Kidney capillary endothelial cell (primary cell): ENCODE data around the gene SMIM1.

Experiments
- DNase-seq: peaks from one replicate; pipeline ENCODE4 v3.0.0-alpha.2; 2018; ENCODE audit warnings: low spot score

Gene SMIM1

DNA sequence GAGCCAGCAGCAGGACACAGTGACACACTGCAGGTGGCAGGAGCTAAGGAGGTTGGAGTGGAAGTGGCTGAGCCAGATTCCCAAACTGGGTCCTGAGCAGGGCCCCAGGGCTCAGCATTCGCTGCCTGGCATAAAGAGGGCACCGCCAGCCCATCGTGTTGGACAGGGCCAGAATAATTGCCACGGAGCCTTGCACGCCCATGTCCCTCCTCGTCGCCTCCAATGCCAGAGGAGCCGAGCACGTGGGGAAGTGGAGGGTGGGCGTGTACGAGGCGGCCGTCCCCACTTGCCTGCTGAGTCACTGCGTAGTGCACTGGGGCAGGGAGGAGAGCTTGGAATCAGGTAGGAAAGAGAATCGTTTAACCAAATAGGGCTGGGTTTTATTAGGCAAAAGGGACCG is 49.9 kb downstream of the SMIM1 start:
- no peak for DNase-seq

DNA sequence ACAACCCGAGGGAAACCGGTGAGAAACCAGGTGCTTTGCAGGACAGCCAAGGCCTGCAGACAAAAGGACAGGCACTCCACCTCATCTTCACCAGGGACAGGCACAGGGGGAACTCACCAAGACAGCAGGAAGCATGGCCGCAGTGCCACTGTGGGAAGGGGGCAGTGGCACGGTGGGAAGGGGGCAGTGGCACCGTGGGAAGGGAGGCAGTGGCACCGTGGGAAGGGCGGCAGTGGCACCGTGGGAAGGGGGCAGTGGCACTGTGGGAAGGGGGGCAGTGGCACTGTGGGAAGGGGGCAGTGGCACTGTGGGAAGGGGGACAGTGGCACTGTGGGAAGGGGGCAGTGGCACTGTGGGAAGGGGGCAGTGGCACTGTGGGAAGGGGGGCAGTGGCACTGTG is 52.1 kb downstream of the SMIM1 start:
- no peak for DNase-seq

DNA sequence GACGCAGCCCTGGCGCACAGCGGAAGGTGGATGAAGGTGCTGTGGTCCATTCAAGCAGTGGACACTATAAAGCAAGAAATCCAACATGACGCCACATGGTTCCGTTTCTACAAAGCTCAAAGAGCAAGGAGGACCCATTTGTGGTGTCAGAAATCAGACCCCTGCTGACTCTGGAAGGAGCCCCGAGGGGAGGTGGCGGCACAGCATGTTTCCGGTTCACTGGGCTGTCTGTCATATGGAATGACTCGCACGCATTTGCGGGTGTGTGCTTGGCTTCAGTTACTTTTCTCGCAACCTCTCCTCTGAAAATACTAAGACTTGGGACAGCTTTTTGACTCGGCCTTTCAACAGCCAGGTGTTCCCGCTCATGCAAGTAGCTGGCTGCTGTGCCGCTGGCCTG is 52.8 kb downstream of the SMIM1 start:
- DNase-seq, result no peak
